Adrenal gland (tissue), 5 donors: Measurements from ENCODE around the gene FBRSL1.

Source experiments
- POLR2A ChIP-seq, 2 donors: fragments of 450-650 bp; IDR thresholded peaks; one replicate each; pipeline ENCODE4 v1.6.1; 2017; ENCODE audit warnings: antibody characterized with exemption in 2 of 2, mild to moderate bottlenecking in 2 of 2, moderate library complexity in 1 of 2
- TF ChIP-seq, protein P1 (sequence below), 6 experiments: fragments of 450-650 bp in 4 of 6; fragments of 200-600 bp in 2 of 6; sonication (generic) in 1 of 6; IDR thresholded peaks; 1 replicate in 5 of 6; 2 replicates in 1 of 6; pipeline versions ENCODE4 v1.5.1 to v1.8.0; 2016 to 2021; ENCODE audit warnings: antibody characterized with exemption in 6 of 6, mild to moderate bottlenecking in 2 of 6, moderate library complexity in 1 of 6
- donor health status: DM: no; HTN: no; CAD: no.

DNA sequence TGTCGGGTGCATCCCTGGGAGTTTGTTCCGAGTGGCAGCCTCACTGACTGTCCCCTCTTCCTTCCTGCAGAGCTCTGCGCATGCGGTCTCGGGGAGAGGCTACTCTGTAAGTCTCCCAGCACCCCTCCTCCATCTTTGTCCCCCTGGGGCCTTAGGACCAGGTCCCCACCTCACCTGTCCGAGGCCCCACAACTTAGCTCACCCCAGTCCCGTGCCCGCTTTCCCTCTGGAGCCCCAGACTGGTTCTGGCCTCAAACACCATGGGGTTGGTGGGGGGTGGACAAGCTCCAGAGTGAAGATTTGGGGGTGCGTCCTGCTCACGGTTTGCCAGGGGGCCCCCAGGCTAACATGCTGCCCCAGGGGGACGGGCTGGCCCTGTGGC, 37.9 kb downstream of the FBRSL1 start:
- TF ChIP-seq, protein P1, sequence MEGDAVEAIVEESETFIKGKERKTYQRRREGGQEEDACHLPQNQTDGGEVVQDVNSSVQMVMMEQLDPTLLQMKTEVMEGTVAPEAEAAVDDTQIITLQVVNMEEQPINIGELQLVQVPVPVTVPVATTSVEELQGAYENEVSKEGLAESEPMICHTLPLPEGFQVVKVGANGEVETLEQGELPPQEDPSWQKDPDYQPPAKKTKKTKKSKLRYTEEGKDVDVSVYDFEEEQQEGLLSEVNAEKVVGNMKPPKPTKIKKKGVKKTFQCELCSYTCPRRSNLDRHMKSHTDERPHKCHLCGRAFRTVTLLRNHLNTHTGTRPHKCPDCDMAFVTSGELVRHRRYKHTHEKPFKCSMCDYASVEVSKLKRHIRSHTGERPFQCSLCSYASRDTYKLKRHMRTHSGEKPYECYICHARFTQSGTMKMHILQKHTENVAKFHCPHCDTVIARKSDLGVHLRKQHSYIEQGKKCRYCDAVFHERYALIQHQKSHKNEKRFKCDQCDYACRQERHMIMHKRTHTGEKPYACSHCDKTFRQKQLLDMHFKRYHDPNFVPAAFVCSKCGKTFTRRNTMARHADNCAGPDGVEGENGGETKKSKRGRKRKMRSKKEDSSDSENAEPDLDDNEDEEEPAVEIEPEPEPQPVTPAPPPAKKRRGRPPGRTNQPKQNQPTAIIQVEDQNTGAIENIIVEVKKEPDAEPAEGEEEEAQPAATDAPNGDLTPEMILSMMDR (IDR thresholded peaks at IDR 0.05): no peak
- TF ChIP-seq POLR2A (IDR thresholded peaks at IDR 0.05): no peak
